Erythroblast (primary cell): ENCODE results near the gene SNX25.
A peak's percentile ranks its signal among the peaks of the same experiment; 100 is the strongest.

Source experiments
- DNase-seq, 2 experiments: peaks; one replicate each; lab custom pipeline; 2025; lab: John Stamatoyannopoulos, UW
- GATA1 ChIP-seq: IDR thresholded peaks from 2 replicates; pipeline ENCODE4 v1.6.1; 2011; ENCODE audit warnings: low read depth, mild to moderate bottlenecking, control low read depth, low read length, moderate library complexity
- POLR2A ChIP-seq: IDR thresholded peaks from 2 replicates; pipeline ENCODE4 v1.6.1; 2011; ENCODE audit warnings: mild to moderate bottlenecking, low read length

The SNX25 gene

GRCh38 chr4:185334326-185334725 lies 124.9 kb downstream of the SNX25 start:
- DNase-seq: peak; percentile 49 to 82
- no peak for TF ChIP-seq POLR2A
- no peak for TF ChIP-seq GATA1

- DNase-seq: no peak
- no peak for TF ChIP-seq GATA1
- TF ChIP-seq POLR2A: no peak
Observed at GRCh38 chr4:185335579-185335978, 126.2 kb downstream of the SNX25 start.

- no peak for TF ChIP-seq POLR2A
- no peak for TF ChIP-seq GATA1
- no peak for DNase-seq
Observed at GRCh38 chr4:185339941-185340340, 130.5 kb downstream of the SNX25 start.

DNA sequence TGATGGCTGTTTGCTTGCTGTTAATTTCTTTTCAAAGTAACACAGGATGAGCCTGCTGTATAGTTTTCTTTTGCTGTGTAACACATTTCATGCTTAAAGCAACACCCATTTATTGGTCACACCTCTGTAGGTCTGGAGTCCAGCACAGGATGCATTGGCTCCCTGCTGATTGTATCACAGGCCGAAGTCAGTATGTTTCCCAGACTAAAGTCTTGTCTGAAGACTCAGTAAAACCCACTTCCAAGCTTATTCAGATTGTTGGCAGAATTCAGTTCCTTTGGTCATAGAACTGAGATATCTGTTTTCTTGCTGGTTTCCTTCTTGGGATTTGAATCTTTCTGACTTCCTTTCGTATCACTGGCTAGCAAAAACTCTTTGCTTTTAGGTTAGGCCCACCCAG lies 132.0 kb downstream of the SNX25 start:
- no peak for DNase-seq
- TF ChIP-seq GATA1: no peak
- TF ChIP-seq POLR2A: no peak

DNA sequence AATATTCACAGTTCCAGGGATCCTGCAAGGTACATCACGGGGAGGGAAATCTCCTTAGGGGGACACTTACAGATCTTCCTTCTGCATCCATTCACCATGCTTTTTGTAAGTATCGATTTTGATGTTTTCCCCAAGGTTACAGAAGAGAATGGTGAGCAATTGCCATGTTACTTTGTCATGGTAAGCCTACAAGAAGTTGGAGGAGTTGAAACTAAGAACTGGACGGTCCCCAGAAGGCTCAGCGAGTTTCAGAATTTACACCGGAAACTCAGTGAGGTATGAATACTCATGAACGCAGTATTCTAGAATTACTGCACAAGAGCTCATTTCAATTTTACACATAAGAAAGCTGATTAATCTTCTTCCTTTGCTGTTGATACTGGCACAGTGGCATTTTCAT lies 132.4 kb downstream of the SNX25 start:
- TF ChIP-seq POLR2A (no peak), GATA1 (no peak)
- DNase-seq: no peak

DNA sequence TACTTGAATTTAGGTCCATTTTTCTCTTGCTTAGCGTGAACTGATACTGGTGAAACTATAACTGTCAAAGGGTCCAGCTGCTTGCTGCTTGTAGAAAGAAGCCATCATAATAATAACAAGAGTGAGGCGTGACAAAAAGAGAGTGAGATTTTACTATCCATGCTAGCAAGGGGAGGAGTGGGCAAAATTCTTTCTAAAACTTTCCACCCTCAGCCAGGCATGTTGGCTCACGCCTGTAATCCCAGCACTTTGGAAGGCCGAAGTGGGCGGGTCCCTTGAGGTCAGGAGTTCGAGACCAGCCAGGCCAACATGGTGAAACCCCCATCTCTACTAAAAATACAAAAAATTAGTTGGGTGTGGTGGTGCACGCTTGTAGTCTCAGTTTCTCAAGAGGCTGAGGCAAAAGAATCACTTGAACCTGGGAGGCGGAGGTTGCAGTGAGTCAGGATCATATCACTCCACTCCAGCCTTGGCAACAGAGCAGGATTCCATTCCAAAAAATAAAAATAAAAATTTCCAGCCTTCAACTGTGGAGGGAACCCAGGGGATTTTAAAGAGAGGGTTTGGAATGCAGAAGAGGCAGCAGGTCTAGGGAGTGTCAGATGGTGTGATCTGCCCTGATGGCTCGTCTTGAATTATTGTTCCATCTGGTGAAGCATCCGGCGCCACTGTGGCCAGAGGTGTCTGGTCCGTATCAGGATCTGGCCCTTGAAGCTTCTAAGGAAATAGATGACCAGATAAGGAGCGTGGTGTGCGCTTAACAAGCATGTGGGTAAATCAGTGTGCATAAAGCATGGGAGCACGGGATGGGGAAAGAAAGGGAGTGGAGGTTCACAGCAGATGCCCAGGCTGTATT lies 134.6 kb downstream of the SNX25 start:
- TF ChIP-seq POLR2A (no peak), GATA1 (no peak)
- DNase-seq: no peak

DNA sequence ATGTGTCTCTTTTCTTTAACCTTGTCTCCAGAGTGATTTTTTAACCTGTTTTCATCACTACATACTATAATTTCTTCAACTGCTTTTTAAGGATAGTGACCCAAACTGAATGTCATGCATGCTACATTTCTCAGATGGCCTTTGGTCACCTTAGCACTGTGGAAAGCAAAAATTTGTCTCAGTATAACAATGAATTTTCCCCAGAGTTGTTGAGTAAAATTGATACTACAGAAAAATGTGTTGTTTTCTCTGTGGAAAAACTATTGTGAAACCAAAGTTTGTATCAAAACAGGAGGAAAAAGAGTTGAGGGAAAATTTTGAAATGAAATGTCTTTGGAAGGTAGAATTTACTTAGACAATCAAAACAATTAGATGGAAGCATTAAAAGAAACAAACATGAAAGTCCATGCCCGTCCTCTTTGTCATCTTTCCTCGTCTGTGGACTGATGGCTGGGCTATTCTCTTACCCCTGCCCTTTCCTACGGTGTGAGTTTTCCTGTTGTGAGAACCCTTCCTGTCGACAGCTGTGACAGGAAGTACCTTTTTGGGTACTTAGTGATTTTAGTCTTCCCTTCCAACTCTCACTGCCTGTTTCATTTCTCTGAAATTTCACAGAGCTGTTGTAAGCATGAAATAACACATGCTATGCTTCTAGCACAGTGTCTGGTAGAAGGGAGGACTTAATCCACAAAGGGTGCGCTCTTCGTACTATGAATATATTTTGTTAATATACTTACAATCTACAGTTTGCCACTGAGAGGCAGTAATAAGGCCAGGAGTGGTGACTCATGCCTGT lies 135.5 kb downstream of the SNX25 start:
- no peak for DNase-seq
- no peak for TF ChIP-seq GATA1
- TF ChIP-seq POLR2A: no peak

DNA sequence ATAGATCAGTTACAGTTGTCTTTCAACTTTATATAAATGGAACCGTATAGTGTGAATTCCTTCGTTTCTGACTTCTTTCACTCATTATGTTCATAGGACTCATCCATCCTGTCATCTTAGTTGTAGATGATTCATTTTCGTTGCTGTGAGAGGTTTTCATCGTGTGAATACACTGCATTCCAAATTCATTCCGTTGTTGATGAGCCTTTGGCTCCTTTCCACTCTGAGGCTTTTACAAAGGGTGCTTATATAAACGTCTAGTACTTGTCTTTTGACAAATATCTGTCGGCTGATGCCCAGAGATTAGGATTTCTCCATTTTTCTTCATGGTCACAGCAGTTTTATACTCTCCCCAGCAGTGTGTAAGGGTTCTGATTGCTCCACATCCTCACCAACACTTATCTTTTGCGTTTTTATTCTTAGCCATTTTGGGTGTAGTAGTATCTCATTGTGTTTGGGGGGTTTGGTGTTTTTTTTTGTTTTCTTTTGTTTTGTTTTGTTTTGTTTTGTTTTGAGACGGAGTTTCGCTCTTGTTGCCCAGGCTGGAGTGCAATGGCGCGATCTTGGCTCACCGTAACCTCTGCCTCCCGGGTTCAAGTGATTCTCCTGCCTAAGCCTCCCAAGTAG lies 137.7 kb downstream of the SNX25 start:
- TF ChIP-seq POLR2A: no peak
- no peak for TF ChIP-seq GATA1
- DNase-seq: no peak

DNA sequence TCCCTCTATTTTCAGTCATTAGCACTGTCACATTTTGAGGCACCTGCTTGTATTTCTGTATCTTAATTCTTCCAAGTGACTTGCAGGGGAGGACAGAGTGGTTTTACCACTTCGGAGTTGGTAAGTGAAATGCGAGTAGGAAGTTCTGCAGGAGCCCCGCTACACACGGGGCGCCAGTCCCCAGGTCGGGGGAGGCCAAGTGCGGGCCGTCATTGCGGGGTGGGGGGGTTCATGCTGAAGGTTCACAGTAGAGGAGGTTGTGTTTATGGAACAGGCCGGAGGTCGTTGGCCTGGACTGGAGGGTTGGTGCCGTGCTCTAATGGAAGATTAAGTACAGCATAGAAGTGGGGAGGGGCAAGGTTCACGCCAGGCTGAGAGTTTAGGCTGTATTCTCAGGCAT lies 142.3 kb downstream of the SNX25 start:
- TF ChIP-seq POLR2A: no peak
- TF ChIP-seq GATA1: no peak
- no peak for DNase-seq

- TF ChIP-seq POLR2A (no peak), GATA1 (no peak)
- no peak for DNase-seq
Observed at GRCh38 chr4:185352202-185352601, 142.8 kb downstream of the SNX25 start.

DNA sequence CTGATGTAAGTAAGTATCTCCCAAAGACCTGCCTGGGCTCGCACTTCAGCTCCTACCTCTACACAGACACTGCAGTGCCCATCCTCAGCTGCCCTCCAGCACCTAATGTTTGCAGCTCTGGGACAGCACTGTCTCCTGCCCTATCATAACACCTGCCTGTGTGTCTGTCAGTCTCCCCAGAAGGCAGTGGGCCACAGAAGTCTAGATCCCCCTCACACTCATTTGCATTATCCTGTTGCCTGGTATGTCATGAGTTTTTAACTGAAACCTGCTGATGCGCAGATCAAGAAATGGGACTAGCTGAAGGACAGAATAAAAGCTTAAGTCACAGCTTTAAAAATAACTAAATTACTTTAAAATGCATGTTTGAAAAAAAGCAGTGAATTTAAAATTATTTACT lies 143.3 kb downstream of the SNX25 start:
- no peak for DNase-seq
- TF ChIP-seq POLR2A (no peak), GATA1 (no peak)

GRCh38 chr4:185357211-185357610 lies 147.8 kb downstream of the SNX25 start:
- TF ChIP-seq POLR2A (no peak), GATA1 (no peak)
- no peak for DNase-seq

DNA sequence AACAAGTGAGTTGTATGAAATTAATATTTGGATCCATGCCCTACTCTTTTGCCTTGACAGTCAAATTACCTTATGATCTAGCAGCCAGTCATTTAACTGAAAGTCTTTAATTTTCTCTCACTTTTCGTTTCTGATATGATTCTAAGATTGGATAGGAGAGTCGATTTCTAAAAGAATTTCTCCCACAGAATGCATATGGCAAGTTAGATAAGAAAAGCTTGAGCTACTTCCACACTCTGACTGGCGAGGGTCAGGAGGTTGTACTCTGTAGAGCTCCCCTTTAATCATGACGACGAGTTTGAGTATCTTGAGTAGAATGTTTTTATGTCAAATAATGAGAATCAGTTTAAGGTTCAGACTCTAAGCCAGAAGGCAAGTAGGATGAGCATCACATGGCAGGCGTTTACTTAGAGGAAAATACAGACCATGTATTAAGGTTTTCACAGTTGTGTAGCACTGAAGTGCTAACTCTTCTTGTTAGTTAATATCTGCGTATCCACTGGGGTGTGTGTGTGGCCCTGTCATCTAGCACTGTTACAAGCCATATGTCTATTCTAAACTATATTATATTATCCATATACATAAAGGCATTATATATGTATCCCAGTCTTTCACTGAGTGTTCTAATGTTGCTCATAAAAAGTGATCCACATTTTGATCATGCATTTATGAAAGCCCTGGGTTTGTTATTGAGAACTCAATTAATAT lies 148.5 kb downstream of the SNX25 start:
- DNase-seq: peak; percentile 36 to 73
- TF ChIP-seq GATA1: no peak
- TF ChIP-seq POLR2A: no peak

DNA sequence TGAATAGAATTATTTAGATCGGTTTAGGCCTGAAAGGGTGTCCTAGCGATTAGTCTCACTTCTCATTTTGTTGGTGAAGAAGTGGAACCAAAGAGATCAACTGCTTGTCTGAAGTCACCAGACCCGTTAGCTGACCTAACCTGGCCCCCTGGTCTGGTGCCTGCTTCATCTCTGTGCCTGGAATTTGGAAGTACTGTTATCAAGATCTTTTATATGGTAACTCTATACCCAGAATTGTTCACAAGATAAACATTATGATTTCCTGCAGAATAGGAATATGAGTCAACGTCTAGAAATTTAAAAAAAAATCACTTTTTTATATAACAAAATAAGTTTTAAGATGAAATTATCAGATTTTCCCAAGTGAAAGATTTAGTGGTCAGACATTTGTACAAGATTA lies 149.1 kb downstream of the SNX25 start:
- DNase-seq: peak in 1 of 2 experiments; percentile 16
- no peak for TF ChIP-seq GATA1
- no peak for TF ChIP-seq POLR2A
